ENCODE data around the gene NCEH1. TPM values are rescaled to one million over a fixed set of nuclear protein-coding genes. Genes with fewer than 3 reads are reported as not detected.
A peak's percentile ranks its signal among the peaks of the same experiment; 100 is the strongest.

The NCEH1 gene
- total and polyA plus RNA-seq, 9 of the 15 experiments (the other 6 are each of a cell fraction or from before 2014, with no cell fraction given): 1.3 to 5.0 (median 2.8) TPM

DNA sequence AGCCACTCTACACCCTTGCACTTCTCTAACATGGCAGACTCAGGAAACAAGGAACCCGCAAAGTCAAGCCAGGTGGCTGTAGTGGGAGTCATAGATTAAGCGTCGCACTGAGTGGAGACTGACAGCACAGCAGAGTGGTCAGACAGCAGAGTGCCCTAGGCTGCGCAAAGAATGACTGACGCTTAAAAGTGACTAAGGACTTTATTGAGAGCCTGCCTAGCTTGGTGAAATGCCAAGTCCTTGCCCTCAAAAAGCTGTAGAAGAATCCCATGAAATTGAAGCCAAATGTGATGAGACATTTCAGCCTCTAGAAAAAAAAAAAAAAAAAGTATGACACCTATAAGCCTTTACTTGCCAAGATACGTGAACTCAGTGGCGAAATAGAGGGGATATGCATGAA lies 30.2 kb downstream of the NCEH1 start (continued):
- TF ChIP-seq, protein P1, sequence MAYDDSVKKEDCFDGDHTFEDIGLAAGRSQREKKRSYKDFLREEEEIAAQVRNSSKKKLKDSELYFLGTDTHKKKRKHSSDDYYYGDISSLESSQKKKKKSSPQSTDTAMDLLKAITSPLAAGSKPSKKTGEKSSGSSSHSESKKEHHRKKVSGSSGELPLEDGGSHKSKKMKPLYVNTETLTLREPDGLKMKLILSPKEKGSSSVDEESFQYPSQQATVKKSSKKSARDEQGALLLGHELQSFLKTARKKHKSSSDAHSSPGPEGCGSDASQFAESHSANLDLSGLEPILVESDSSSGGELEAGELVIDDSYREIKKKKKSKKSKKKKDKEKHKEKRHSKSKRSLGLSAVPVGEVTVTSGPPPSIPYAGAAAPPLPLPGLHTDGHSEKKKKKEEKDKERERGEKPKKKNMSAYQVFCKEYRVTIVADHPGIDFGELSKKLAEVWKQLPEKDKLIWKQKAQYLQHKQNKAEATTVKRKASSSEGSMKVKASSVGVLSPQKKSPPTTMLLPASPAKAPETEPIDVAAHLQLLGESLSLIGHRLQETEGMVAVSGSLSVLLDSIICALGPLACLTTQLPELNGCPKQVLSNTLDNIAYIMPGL (CRISPR knock-in tag; IDR thresholded peaks at IDR 0.05): no peak
- TF ChIP-seq MAFF (IDR thresholded peaks at IDR 0.05; ENCODE audit: low read length) (peak; percentile 6; the same call in 1 of the 2 replicates), MEF2D (tag; conservative IDR thresholded peaks at IDR 0.05; ENCODE audit: low read depth) (no peak), YY1 (IDR thresholded peaks at IDR 0.05; ENCODE audit: borderline replicate concordance in 1 of 3, control insufficient read depth in 1 of 3, extremely low read depth in 1 of 3, insufficient read depth in 3 of 3, insufficient read length in 1 of 3, insufficient replicate concordance in 2 of 3, low read depth in 1 of 3, low read length in 2 of 3) (peak in 1 of 3 experiments; percentile 19), KAT8 (IDR thresholded peaks at IDR 0.05; ENCODE audit: low read depth) (no peak), CBX3 (IDR thresholded peaks at IDR 0.05; ENCODE audit: borderline replicate concordance in 1 of 2, low read length in 2 of 2) (no peak), NONO (IDR thresholded peaks at IDR 0.05; ENCODE audit: low read depth in 2 of 2, low read length in 1 of 2) (no peak), CHD1 (IDR thresholded peaks at IDR 0.05; ENCODE audit: low read length) (no peak)
- TF ChIP-seq, protein P2, sequence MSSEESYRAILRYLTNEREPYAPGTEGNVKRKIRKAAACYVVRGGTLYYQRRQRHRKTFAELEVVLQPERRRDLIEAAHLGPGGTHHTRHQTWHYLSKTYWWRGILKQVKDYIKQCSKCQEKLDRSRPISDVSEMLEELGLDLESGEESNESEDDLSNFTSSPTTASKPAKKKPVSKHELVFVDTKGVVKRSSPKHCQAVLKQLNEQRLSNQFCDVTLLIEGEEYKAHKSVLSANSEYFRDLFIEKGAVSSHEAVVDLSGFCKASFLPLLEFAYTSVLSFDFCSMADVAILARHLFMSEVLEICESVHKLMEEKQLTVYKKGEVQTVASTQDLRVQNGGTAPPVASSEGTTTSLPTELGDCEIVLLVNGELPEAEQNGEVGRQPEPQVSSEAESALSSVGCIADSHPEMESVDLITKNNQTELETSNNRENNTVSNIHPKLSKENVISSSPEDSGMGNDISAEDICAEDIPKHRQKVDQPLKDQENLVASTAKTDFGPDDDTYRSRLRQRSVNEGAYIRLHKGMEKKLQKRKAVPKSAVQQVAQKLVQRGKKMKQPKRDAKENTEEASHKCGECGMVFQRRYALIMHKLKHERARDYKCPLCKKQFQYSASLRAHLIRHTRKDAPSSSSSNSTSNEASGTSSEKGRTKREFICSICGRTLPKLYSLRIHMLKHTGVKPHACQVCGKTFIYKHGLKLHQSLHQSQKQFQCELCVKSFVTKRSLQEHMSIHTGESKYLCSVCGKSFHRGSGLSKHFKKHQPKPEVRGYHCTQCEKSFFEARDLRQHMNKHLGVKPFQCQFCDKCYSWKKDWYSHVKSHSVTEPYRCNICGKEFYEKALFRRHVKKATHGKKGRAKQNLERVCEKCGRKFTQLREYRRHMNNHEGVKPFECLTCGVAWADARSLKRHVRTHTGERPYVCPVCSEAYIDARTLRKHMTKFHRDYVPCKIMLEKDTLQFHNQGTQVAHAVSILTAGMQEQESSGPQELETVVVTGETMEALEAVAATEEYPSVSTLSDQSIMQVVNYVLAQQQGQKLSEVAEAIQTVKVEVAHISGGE (CRISPR knock-in tag; IDR thresholded peaks at IDR 0.05): no peak
- TF ChIP-seq, protein P3, sequence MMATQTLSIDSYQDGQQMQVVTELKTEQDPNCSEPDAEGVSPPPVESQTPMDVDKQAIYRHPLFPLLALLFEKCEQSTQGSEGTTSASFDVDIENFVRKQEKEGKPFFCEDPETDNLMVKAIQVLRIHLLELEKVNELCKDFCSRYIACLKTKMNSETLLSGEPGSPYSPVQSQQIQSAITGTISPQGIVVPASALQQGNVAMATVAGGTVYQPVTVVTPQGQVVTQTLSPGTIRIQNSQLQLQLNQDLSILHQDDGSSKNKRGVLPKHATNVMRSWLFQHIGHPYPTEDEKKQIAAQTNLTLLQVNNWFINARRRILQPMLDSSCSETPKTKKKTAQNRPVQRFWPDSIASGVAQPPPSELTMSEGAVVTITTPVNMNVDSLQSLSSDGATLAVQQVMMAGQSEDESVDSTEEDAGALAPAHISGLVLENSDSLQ (IDR thresholded peaks at IDR 0.05): peak; percentile 88
- TF ChIP-seq, protein P4, sequence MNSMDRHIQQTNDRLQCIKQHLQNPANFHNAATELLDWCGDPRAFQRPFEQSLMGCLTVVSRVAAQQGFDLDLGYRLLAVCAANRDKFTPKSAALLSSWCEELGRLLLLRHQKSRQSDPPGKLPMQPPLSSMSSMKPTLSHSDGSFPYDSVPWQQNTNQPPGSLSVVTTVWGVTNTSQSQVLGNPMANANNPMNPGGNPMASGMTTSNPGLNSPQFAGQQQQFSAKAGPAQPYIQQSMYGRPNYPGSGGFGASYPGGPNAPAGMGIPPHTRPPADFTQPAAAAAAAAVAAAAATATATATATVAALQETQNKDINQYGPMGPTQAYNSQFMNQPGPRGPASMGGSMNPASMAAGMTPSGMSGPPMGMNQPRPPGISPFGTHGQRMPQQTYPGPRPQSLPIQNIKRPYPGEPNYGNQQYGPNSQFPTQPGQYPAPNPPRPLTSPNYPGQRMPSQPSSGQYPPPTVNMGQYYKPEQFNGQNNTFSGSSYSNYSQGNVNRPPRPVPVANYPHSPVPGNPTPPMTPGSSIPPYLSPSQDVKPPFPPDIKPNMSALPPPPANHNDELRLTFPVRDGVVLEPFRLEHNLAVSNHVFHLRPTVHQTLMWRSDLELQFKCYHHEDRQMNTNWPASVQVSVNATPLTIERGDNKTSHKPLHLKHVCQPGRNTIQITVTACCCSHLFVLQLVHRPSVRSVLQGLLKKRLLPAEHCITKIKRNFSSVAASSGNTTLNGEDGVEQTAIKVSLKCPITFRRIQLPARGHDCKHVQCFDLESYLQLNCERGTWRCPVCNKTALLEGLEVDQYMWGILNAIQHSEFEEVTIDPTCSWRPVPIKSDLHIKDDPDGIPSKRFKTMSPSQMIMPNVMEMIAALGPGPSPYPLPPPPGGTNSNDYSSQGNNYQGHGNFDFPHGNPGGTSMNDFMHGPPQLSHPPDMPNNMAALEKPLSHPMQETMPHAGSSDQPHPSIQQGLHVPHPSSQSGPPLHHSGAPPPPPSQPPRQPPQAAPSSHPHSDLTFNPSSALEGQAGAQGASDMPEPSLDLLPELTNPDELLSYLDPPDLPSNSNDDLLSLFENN (IDR thresholded peaks at IDR 0.05; ENCODE audit: low read depth in 2 of 2, low read length in 2 of 2): no peak
- TF ChIP-seq, protein P5, sequence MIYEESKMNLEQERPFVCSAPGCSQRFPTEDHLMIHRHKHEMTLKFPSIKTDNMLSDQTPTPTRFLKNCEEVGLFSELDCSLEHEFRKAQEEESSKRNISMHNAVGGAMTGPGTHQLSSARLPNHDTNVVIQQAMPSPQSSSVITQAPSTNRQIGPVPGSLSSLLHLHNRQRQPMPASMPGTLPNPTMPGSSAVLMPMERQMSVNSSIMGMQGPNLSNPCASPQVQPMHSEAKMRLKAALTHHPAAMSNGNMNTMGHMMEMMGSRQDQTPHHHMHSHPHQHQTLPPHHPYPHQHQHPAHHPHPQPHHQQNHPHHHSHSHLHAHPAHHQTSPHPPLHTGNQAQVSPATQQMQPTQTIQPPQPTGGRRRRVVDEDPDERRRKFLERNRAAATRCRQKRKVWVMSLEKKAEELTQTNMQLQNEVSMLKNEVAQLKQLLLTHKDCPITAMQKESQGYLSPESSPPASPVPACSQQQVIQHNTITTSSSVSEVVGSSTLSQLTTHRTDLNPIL (CRISPR knock-in tag; IDR thresholded peaks at IDR 0.05): no peak
- TF ChIP-seq, protein P6, sequence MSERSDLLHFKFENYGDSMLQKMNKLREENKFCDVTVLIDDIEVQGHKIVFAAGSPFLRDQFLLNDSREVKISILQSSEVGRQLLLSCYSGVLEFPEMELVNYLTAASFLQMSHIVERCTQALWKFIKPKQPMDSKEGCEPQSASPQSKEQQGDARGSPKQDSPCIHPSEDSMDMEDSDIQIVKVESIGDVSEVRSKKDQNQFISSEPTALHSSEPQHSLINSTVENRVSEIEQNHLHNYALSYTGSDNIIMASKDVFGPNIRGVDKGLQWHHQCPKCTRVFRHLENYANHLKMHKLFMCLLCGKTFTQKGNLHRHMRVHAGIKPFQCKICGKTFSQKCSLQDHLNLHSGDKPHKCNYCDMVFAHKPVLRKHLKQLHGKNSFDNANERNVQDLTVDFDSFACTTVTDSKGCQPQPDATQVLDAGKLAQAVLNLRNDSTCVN (CRISPR knock-in tag; IDR thresholded peaks at IDR 0.05): no peak
